Measurements from ENCODE around the gene C1orf141. TPM values are rescaled to one million over a fixed set of nuclear protein-coding genes. Genes with fewer than 3 reads are reported as not detected.

C1orf141 gene
- polyA plus RNA-seq, 3 donors: not detected

GRCh38 chr1:67124455-67124854 is 10.3 kb downstream of the C1orf141 start:
- H4K20me1 ChIP-seq (ENCODE audit: insufficient read depth, low read length): no peaks in the 10 kb centered on the region
- H3K9ac ChIP-seq (ENCODE audit: insufficient read depth, low read length, poor library complexity, severe bottlenecking): no peak overlapping the region
- H3K36me3 Mint-ChIP-seq: no peaks in the 10 kb centered on the region
- H3K27ac Mint-ChIP-seq: no peak overlapping the region
- no peaks in the 10 kb centered on the region for H3K4me1 ChIP-seq (ENCODE audit: control insufficient read depth in 1 of 2, insufficient read depth in 2 of 2, low read length in 2 of 2)
- H3K27me3 Mint-ChIP-seq (ENCODE audit: low read depth in 3 of 3): peaks cover 1 to 2% (median 1%) of the 10 kb centered on the region in 3 donors
- H3K27ac ChIP-seq (ENCODE audit: low read depth in 1 of 2, low read length in 2 of 2): no peak overlapping the region
- H3K9me3 Mint-ChIP-seq: peaks cover 0 to 3% (median 0%) of the 10 kb centered on the region in 7 donors
- no peak for TF ChIP-seq CTCF (IDR thresholded peaks at IDR 0.05)
- no peak overlapping the region for H3K4me3 Mint-ChIP-seq
- no peaks in the 10 kb centered on the region for H3K4me1 Mint-ChIP-seq
- no peaks in the 10 kb centered on the region for H3K36me3 ChIP-seq (replicated peaks in 1 of 2; ENCODE audit: control insufficient read depth in 1 of 2, insufficient read depth in 2 of 2, low read length in 2 of 2)
- WGBS (ENCODE audit: insufficient coverage): 93% methylated on average over 3 of the region's 4 CpGs
- H3K27me3 ChIP-seq (ENCODE audit: control insufficient read depth in 2 of 2, insufficient read depth in 2 of 2, low read length in 2 of 2): no peaks in the 10 kb centered on the region
- no peaks in the 10 kb centered on the region for H3K79me2 ChIP-seq (ENCODE audit: insufficient read depth, low read length)
- H3K4me2 ChIP-seq (replicated peaks; ENCODE audit: extremely low read depth, low read length, poor library complexity, severe bottlenecking): no peak overlapping the region
- H3K4me3 ChIP-seq (replicated peaks in 1 of 3; ENCODE audit: low read depth in 2 of 3, low read length in 3 of 3): no peak overlapping the region
- no peak overlapping the region for H2AFZ ChIP-seq (ENCODE audit: insufficient read depth, low read depth, low read length, poor library complexity, severe bottlenecking)
- no peak for DNase-seq
- H3K9me3 ChIP-seq (replicated peaks in 1 of 2; ENCODE audit: control insufficient read depth in 1 of 2, insufficient read depth in 1 of 2, low read length in 2 of 2): no peaks in the 10 kb centered on the region
- intact Hi-C loops (cut with micrococcal nuclease): no loop called here

GRCh38 chr1:67120855-67121619 is 13.7 kb downstream of the C1orf141 start:
- no peaks in the 10 kb centered on the region for H3K4me1 ChIP-seq (ENCODE audit: control insufficient read depth in 1 of 2, insufficient read depth in 2 of 2, low read length in 2 of 2)
- no peaks in the 10 kb centered on the region for H4K20me1 ChIP-seq (ENCODE audit: insufficient read depth, low read length)
- Mint-ChIP-seq H3K27ac (no peak overlapping the region), H3K4me3 (no peak overlapping the region), H3K36me3 (no peaks in the 10 kb centered on the region), H3K9me3 (peaks cover 0 to 4% (median 0%) of the 10 kb centered on the region in 7 donors), H3K4me1 (no peaks in the 10 kb centered on the region), H3K27me3 (ENCODE audit: low read depth in 3 of 3) (peaks cover 0 to 2% (median 0%) of the 10 kb centered on the region in 3 donors)
- H3K9ac ChIP-seq (ENCODE audit: insufficient read depth, low read length, poor library complexity, severe bottlenecking): no peak overlapping the region
- H3K4me3 ChIP-seq (replicated peaks in 1 of 3; ENCODE audit: low read depth in 2 of 3, low read length in 3 of 3): no peak overlapping the region
- H3K4me2 ChIP-seq (replicated peaks; ENCODE audit: extremely low read depth, low read length, poor library complexity, severe bottlenecking): no peak overlapping the region
- no peaks in the 10 kb centered on the region for H3K9me3 ChIP-seq (replicated peaks in 1 of 2; ENCODE audit: control insufficient read depth in 1 of 2, insufficient read depth in 1 of 2, low read length in 2 of 2)
- no peak for DNase-seq
- H3K27ac ChIP-seq (ENCODE audit: low read depth in 1 of 2, low read length in 2 of 2): no peak overlapping the region
- H3K36me3 ChIP-seq (replicated peaks in 1 of 2; ENCODE audit: control insufficient read depth in 1 of 2, insufficient read depth in 2 of 2, low read length in 2 of 2): no peaks in the 10 kb centered on the region
- intact Hi-C loops (cut with micrococcal nuclease): no loop called here
- no peak for TF ChIP-seq CTCF (IDR thresholded peaks at IDR 0.05)
- no peaks in the 10 kb centered on the region for H3K27me3 ChIP-seq (ENCODE audit: control insufficient read depth in 2 of 2, insufficient read depth in 2 of 2, low read length in 2 of 2)
- no peak overlapping the region for H2AFZ ChIP-seq (ENCODE audit: insufficient read depth, low read depth, low read length, poor library complexity, severe bottlenecking)
- WGBS (ENCODE audit: insufficient coverage): 100% methylated on average over 1 of the region's 4 CpGs
- no peaks in the 10 kb centered on the region for H3K79me2 ChIP-seq (ENCODE audit: insufficient read depth, low read length)
